Endothelial cell of hepatic sinusoid (primary cell): ENCODE results near the gene CACNA1G.

ENCODE experiments used
- in situ Hi-C: cut with HindIII; loops from 2 replicates; pipeline ENCODE4 v1.10.0; 2017; ENCODE audit warnings: low sequenced_read_pairs

CACNA1G gene

GRCh38 chr17:50604513-50604912 lies 44.0 kb downstream of the CACNA1G start:
- in situ Hi-C loops = no loop called here

- in situ Hi-C loops = no loop called here
Measured at GRCh38 chr17:50605429-50605828, 44.9 kb downstream of the CACNA1G start.

DNA sequence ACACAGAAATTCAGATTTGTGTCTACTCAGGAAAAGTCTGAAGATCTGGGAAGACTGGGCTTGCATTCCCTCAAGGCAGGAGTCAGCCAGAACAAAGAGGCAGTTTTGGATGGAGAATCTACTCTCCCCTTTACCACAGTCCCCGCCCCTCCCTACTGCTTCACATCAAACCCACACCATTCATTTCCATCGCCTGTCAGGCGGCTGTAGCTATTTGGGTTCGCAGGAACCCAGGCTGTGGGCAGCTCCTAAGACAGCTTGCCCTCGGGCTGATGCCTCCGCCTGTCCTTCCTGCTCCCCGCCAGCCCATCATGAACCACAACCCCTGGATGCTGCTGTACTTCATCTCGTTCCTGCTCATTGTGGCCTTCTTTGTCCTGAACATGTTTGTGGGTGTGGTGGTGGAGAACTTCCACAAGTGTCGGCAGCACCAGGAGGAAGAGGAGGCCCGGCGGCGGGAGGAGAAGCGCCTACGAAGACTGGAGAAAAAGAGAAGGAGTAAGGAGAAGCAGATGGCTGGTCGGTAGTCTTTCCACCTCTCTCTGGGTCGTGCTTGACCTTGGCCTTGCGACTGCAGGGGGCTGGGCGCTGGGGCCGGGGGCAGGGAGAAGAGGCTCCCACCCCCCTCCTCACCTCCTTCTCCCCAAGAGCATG lies 47.1 kb downstream of the CACNA1G start:
- in situ Hi-C loops = no loop called here

DNA sequence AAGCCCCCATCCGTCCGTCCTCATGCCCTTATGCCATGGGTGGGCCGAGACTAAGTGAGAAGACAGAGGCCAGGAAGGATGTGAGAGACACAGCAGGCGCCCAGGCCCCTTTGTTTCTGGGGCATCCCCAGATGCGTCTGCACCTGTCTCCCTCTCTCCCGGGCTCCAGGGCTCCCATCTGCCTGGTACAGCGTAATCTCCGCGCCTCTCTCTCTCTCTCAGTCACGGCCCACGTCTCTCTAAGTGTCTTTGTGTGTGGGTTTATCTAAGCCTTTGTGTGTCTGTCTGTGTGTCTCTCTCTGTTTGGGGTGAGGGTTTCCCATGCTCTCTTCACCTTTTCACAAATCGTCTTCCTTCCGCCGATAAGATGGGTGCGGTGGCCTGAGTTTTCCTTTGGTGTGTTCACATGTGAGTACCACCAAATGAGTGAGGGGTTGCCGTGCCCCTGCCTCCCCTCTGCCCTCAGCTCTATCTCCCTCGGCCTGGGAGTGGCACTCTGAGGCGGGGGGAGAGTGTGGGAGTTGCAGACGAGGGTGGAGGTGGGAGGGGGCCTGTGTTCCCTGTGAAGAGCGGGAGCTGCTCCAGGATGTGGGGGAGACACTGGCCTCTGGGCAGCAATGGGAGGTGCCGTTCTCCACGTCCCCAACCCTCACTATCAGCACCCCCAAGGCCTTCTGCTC lies 48.3 kb downstream of the CACNA1G start:
- in situ Hi-C loops = no loop called here

DNA sequence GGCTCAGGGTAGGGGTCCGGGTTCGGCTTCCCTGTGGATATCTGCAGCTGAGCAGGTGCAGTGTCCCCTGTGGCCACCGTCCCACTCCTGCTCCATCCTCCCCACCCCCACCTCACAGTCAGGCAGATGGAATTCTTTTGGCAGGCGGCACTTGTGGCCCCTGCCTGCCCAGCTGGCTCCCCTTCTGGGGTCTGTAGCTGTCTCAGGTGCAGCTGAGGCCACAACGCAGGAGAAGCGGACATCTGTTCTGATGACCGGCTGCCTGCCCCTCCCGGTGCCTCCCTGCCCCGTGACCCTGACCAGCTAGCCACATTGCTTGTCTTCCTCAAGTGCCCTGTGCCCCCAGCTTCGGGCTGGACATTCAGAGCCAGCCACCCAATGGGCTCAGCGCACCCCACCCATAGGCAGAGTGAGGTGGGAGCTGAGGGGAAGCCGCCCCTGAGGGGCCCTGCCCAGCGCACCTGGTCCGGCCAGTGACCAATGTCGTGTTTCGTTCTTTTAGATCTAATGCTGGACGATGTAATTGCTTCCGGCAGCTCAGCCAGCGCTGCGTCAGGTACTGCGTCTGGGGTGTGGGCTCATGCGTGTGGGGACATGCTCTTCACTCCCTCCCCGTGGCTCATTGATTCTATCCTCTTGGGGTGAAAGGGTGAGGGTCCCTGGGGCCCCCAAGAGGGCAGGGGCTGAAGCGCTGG lies 49.0 kb downstream of the CACNA1G start:
- in situ Hi-C loops = no loop called here

DNA sequence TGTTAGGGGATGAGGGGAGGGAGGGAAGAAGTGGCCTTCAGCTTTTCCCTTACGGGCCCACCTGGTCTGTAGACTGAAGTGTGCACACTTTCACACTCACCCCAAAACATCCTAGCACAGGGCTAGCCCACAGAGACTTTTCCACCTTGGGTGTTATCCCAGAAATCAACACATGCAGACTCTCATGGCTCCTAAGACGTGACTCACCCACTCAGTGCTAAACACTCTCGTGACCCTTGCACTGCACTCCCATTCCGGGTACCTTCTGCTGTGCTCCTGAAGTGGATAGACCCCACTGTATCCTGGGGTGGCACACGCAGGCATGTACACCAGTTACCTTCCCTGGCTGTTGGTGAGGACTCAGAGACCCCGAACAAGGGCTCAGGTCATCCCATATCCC lies 51.1 kb downstream of the CACNA1G start:
- in situ Hi-C loops = no loop called here

- in situ Hi-C loops = no loop called here
Measured at GRCh38 chr17:50612281-50612680, 51.8 kb downstream of the CACNA1G start.

- in situ Hi-C loops = no loop called here
Measured at GRCh38 chr17:50613007-50613992, 52.8 kb downstream of the CACNA1G start.

DNA sequence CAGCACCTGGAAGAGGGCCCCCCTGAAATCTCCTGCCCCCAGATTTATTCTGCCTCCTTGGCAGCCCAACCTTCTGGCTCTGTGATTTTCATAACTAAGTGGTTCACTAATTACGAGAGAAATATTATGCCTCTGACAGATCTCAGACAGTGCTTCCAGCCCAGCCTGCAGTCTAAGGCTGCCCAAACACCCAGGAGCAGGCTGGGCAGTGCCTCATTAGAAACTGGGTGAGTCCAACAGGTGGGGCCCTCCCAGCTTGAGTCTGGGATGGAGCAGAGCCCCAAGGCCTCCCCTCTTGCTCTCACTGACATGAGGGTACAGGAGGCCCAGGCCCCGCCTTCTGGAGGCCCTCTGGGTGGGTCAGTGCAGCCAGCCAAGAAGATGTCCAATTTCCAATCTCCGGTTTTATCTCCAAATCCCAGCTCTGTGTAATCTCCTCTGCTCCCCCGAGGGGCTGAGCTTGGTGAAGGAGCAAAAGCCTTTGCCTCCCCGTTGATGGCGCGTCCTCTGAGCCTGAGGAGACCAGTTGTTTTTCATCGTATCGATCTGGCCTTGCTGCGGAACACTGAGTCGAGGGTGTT lies 54.0 kb downstream of the CACNA1G start:
- in situ Hi-C loops = no loop called here

GRCh38 chr17:50615828-50616227 lies 55.3 kb downstream of the CACNA1G start:
- in situ Hi-C loops = no loop called here

DNA sequence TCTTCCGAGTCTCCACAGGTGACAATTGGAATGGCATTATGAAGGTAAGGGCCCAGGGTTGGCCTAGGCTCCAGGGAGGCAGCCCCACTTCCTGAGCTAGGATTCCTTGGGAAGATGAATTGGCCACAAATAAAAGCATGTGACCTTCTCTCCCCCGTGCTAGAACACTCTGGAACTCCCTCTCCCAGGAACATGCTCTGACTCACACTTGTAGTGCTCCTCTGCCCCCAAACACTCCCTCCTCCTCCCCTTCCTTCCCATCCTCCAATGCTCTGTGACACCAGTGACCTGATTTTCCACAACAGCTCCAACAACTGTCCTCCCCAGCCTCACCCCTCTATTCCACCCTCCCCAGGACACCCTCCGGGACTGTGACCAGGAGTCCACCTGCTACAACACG lies 57.8 kb downstream of the CACNA1G start:
- in situ Hi-C loops = no loop called here

- in situ Hi-C loops = no loop called here
Measured at GRCh38 chr17:50618941-50619340, 58.4 kb downstream of the CACNA1G start.

- in situ Hi-C loops = no loop called here
Measured at GRCh38 chr17:50619489-50619888, 59.0 kb downstream of the CACNA1G start.

DNA sequence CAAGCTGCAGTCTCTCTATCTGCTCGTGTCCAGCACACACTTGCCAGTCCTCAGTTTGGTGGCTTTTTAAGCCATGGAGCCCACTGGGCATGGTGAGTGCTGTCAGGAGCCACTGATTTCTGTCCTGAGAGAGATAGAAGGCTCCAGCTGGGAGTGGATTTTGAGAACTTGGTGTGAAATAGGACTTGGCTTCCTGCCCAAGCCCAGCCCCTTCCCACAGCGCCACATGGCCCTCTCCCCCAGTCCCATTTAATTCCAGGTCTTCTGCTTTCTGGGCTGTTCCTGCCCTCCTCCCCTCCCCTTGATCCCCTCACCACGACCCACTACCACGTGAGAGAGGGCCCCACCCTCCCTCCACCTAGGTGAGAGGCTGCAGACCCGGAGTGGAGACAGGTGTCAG lies 59.7 kb downstream of the CACNA1G start:
- in situ Hi-C loops = no loop called here

DNA sequence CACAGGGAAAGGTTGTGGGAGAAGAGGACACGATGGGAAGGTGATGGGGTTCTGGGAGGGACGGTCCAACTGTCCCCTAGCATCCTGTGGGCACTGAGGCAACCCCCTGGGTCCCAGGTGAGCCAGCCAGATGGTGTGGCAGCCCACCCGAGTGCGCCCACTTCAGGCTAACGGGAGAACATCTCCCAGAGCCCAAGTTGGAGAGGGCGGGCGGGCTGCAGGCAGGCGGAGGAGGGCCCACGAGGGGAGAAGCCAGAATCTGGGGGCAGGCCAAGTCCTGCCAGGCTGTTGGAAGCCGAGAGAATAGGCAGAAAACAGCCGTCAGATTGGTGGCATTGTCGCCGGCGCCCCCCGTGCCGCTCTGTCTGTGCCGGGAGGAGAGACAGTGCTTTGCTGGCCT lies 60.3 kb downstream of the CACNA1G start:
- in situ Hi-C loops = no loop called here

- in situ Hi-C loops = no loop called here
Measured at GRCh38 chr17:50621574-50622031, 61.1 kb downstream of the CACNA1G start.

DNA sequence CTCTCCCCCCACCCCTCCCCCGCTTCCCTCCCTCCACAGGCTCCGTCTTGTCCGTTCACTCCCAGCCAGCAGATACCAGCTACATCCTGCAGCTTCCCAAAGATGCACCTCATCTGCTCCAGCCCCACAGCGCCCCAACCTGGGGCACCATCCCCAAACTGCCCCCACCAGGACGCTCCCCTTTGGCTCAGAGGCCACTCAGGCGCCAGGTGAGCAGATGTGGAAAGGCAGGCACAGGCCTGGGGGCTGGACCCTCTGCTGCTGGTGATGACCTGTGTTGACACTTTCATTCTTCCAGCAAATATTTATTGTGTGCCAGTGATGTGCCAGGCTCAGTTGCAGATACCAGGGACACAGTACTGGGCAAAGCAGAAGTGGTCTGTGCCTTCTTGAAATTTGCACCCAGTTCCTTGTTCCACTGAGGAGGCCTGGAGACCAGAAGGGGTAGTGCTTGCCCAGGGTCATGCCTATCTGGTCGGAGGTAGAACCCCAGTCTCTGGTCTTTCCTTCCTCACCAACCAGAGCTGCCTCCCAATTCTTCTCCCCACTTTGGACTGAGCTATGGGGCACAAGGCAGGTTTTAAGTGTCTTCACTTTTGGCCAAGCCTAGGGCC lies 63.9 kb downstream of the CACNA1G start:
- in situ Hi-C loops = no loop called here

DNA sequence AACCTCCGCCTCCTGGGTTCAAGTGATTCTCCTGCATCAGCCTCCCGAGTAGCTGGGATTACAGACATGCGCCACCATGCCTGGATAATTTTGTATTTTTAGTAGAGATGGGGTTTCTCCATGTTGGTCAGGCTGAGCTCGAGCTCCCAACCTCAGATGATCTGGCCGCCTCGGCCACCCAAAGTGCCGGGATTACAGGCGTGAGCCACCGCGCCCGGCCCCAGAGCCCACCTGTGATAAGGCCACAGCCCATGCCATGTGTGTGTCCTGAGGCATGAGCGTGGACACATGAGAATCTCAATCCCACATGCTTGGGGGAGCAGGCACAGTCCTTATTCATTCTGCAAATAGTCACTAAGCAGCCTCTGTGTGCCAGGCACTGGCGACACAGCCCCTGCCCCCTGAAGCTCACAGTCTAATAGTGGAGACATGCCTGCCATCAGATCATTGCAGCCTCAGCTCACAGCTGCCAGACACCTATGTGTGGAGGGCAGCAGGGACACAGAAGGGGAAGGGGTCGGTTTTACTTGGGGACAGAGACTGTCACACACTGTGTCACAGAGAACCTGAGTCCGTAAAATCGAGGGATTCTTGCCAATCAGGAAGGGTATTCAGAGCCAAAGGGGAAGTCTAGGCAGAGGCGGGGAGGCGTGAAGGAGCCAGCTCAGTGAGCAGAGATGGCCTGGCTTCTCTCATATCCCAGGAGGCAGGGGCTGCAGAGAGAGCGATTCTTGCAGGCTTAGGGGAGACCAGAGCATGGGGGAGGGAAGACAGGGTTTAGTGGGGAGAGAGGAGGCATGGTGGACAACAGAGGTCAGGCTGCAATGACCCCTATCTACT lies 64.7 kb downstream of the CACNA1G start:
- in situ Hi-C loops = loop anchor here (5.0 kb wide), 2 partner anchors 33 to 108 kb away; no protein-coding TSS in a partner anchor

- in situ Hi-C loops = loop anchor here (5.0 kb wide), 2 partner anchors 34 to 109 kb away; no protein-coding TSS in a partner anchor
Measured at GRCh38 chr17:50626037-50626574, 65.6 kb downstream of the CACNA1G start.
